ENCODE measurements around the gene AUTS2.

The AUTS2 gene

DNA sequence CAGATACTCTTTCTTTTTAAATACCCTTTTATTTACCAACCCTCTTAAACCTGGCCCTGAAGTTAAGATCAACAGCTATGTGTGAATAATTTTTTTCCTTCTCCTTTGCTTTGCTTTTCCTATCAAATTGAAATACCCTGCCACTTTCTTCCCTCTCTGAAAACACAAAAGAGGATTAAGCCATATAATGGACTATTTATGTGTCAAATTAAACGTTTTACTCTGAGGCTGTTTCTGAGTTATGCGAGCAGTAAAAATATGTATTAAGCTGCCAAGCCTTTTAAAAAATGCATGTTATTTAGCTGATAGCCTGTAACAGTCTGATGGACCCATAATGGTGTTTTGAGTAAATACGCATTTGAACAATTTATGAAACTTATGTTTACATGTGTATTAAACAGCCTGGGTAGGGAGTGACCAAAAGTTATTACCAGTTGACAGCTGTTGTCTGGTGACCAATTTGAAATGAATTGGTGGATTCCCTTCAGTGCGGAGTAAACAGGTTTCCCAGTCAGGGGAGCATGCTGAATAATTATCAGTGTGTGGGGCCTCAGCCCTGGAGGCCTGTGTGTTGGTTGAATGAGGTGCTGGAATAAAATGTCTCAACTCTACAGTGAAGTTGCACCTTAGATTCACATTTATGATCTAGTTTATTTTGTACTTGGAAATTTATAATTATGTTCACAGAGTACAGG is 89.6 kb downstream of the AUTS2 start:
- DNase-seq (ENCODE audit: low spot score), result no peak

DNA sequence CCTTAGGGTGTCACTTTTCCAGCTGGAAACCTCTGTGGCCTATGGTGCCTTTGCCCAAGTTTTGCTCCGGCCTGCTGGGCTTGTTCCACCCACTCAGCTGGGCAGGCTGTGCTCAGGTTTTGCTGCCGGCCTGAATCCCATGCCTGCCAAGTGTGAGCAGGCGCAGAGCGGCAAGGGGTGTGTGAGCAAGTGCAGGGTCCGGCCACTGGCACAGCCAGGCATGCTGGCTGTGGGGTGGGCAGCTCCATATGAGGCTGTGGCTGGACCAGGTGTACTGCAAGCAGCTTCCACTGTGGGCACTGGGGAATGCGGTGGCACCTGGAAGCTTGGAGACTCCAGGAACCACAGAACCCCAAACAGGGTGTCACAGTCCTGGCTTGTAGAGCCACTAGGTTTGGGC is 92.1 kb downstream of the AUTS2 start:
- DNase-seq (ENCODE audit: low spot score), result no peak

DNA sequence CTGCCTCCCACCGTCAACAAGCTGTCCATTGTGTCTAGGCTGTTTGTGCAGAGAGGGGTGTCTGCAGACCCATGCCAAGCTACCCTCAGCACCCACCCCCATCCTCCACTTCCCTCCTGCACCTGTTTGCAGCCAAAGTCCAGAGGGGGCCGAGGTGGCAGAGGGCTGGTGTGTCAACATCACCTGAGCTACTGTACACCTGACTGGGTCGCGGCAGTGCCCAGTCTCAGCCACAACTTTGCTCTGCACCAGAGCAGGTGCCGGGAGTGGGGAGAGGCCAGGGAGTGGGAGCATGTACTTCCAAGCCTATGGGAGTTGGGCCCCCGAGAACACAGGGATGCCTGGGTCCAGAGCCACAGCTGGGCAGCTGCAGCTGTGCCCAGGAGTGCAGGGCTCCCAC is 93.1 kb downstream of the AUTS2 start:
- DNase-seq (ENCODE audit: low spot score), result no peak

DNA sequence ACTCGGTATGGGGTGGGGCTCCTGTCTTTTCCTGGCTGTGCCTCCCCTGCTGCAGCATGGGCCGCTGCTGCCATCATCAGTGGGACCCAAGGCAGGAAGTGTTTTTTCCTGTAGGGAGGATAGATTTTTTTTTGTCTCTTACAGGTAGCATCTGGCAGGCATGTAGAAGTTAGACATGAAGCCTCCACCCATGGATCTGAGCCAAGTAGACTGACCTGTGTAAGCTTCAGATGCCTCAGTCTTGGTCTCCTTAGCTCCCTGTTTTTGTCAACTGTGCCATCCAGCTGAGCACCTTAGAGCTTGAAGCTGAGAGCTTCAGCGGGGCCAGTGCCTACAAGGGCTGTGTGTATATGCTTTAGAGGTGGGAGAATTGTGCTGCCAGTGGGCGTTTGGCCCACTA is 93.5 kb downstream of the AUTS2 start:
- DNase-seq (ENCODE audit: low spot score), result no peak

DNA sequence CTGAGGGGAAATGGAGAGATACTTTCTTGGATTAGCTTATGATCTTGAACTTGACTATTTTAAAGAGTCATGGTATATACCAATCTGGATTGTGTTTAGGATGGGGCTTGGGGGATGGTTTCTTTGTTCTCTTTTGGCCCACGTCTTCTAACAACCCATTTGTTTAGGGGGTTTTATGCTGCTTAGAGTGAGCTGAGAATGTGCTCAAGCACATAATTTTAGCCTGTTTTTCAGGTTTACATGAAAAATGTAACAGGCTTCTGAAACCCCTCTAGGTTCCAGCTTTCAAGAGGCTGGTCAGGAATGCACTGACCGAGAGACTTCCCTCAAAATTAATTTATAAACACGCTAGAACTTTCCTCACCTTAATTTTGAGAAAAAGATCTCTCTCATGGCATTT is 94.3 kb downstream of the AUTS2 start:
- no peak for DNase-seq (ENCODE audit: low spot score)

DNA sequence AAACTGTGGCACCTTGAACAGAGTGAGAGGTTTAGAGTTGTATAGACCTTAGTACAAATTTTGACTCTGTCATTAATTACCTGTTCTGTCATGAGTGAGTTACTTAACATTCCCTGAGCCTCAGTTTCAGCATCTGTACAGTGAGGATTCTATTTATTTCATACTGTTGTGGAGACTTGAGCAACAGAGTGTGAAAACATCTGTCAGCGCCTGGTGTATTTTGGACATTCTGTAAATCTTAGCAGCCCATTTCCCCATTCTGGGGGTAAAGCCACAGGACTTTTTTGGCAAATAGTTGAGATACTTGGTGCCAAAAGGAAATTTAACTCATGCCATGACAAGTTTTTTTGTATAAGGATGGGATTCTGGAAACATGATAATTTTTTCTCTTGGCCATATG is 94.8 kb downstream of the AUTS2 start:
- no peak for DNase-seq (ENCODE audit: low spot score)

DNA sequence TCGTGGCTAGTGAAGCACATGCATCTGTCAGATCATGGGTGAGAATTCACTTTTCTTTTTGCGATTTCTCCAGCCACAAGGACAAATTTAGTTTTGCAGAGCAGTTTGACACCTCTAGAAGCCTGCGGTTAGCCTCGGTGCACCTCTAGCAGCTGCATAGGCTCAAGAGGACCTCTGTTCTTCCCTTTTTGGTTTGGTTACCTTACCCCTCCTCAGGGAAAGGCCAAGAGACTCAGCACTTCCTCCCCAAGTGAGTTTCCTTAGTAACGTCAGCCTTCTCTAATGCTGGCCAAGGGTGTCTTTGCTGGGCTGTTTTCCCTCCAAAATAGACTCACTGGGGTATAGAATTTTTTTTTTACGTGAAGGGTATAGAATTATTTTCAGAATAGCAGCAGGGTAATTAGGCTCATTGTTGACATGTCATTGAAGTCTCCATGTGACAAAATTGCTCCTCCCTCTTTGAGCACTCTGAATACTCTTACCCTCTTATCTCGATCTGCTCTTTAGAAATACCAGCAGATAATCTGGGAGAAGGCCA is 97.8 kb downstream of the AUTS2 start:
- no peak for DNase-seq (ENCODE audit: low spot score)

DNA sequence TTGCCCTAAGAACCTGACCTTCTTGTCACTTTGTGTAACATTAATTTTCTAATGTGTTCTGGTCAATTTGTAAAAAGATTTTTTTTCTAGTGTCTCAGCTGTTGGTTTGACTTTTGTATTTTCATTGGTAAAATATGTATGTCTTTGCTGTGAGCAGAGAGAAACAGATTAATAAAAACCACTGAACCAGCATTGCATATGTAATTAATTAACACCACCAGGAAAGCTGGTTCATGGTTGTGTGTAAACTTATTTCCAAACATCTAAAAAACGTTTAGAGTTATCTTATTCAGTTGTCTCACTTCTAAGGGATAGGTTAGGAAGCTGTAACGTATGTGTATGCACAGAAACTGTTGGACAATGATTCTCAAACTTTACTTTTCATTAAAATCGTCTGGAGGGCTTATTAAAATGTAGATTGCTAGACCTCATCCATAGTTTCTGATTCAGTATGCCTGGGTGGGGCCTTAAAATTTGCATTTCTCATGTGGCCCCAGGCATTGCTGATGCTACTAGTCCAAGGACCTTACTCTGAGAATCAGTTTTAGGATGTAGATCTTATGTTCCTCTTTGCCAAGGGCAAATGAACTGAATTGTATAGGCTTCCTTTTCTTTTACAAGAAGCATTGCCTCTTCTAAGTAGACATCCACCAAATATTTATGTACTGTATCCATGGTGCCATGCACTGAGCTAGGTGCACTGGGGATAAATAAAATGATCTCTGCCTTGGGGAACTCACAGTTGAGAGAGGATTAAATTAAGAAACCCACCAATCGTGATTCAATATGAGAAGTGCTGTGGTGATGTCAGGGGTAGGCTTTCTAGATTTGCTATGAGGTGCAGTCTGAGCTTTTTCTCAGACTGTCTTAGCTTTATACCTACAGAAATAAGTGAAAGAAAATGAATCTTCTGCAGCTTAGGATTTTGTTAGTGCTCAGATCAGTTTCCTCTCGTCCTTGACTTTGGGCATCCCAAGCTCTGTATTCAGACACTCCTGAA is 98.7 kb downstream of the AUTS2 start:
- no peak for DNase-seq (ENCODE audit: low spot score)

DNA sequence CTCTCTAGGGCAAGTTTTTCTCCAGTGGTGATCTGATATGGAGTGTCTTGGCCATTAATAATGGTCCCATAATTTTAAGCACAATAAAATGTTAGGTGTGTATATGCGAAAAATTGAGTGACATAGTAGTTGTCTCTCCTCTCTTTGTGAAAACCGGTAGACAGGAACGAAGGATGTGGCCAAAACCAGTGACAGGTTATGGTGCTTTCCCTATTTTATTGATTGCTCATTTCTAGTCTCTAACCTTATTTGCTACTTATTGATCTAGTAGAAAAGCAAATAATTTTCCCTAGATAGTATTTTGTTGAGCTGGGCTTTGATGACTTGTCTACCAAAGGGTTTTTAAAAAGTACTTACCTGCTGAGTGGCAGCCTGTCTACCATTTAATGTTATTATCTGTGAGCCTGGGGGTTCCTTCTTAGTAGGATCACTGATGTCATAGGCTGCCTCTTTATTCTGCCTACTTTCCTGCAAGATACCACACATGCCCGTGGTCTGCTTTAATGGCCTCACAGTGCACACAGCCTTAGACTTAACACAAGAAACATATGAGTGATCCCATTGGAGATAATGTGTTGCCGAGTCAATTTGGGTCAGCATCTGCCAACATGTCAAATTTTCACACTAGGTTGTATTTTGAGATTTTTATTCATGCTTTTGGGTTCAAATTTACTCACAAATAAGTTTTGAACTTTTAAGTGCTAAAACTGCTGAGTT is 100.0 kb downstream of the AUTS2 start:
- no peak for DNase-seq (ENCODE audit: low spot score)

DNA sequence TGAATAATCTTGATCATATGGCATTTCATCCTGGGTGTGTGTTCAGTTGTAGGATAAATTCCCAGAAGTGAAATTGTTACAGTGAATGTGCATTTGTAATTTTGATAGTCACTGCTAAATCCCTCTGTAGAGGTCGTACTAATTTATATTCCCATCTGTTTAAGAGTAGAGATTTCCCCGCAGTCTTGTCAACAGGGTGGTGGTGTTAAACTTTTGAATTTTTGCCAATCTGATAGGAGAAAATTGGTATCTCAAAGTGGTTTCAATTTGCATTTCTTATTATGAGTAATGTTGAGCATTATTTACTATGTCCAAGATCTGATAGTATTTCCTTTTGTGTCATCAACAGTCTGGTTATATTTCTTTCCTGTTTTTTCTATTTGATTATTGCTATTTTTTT is 101.7 kb downstream of the AUTS2 start:
- DNase-seq (ENCODE audit: low spot score), result no peak

DNA sequence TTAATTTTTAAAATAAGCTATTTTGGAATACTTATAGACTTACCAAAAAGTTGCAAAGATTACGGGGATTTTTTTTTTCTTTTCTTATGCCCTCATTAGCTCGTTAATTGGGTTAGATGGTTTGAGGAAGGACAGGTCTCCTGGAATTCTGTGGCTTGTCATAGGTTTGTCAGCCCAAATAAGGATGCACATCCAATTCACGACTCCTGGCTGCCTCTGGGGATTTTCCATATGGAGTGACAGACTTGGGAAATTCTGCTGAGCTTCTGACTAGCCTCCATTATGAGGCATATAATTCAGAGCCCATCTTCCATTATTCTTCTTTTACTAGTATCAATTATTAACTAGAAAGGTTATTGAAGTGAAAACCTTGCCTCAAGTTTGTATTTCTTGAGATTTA is 102.1 kb downstream of the AUTS2 start:
- DNase-seq (ENCODE audit: low spot score), result no peak

DNA sequence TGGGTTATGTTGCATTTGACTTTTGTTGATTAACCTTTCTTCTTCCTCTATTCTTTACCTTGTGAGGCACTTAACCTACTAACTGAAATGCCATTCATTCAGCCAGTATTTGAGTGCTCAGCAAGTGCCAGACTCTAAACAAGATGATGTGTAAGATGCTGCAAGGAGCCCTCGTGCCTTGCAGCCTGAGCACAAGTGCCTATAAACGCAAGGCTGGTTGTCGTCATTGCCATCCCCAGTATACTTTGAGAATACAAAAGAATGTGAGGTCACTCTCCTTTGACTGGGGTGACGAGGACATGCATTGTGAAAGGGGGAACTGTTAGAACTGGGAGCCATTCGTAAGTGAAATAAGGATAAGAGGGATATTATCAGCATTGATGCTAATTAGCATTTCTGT is 103.0 kb downstream of the AUTS2 start:
- no peak for DNase-seq (ENCODE audit: low spot score)

DNA sequence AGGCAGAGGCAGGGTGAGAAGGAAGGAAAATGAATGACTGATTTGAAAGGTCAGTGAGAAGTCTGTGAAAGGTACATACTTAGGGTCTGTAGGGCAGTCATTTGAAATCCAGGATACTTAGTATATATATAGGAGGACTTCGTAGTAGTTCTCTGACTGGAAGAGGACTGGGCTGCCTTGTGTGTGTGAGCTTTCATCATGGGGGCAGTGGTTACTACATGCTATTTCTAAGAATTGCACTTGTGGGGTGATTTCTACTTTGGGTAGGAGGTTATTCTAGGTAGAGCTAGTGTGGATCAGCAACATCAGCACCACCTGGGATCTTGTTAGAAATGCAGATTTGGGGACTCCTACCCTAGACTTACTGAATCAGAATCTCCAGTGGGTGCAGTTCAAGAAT is 104.1 kb downstream of the AUTS2 start:
- DNase-seq (ENCODE audit: low spot score), result no peak

DNA sequence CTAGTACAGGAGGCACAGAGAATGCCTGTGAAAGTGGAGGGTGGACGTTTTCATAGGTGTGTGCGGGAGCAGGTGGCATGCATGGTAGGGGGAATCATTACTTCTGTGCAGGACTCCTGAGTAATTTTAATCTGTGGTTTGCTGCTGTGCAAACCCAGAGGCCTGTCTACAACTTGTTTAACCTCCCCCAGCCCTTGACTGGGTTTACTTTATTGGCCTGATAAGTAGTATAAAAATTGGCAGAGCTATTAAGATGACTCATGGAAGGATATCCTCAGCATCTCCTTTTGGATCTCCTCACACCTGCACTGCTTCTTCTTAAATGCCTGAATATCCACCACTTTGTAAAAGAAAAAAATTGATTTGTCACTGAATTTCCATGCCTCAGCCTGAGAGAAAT is 104.8 kb downstream of the AUTS2 start:
- no peak for DNase-seq (ENCODE audit: low spot score)

DNA sequence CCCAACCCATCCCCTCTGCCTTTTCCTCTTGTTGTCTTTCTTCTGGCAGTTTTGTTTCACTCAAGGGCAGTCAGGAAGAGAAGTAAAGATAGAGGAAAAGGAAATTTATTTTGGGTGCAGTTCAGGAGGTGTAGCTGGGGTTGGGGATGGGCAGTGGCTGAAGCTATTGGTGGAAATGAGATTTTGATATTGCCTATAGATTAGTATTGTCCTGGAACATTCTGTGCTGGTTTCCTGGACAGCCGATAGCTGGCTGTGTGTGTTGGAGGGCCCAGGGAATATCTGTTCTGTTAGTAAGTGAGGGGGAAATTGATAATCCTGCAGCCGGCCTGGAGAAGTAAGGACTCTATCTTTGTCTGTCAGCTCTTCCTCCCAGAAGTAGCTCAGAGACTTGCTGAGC is 107.8 kb downstream of the AUTS2 start:
- DNase-seq (ENCODE audit: low spot score), result no peak

DNA sequence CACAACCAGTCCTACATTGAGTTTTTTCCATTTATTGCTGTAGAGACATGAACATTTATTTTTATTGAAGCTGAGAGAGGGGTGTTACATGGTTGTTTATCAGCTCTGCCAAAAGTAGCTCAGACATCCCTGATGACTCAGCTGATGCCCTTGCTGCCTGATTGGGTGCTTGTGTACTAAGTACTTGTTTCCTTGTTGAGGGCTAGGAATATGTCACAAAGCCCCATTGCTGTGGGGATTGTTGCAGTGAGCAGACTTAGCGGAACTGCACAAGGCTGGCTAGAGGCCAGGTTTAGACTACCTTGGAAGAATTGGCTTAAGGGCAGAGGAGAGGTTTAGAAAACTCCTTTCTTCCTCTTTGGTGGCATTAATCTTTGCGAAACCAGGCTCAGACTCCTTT is 110.6 kb downstream of the AUTS2 start:
- peak; percentile 1 for DNase-seq (ENCODE audit: low spot score)

DNA sequence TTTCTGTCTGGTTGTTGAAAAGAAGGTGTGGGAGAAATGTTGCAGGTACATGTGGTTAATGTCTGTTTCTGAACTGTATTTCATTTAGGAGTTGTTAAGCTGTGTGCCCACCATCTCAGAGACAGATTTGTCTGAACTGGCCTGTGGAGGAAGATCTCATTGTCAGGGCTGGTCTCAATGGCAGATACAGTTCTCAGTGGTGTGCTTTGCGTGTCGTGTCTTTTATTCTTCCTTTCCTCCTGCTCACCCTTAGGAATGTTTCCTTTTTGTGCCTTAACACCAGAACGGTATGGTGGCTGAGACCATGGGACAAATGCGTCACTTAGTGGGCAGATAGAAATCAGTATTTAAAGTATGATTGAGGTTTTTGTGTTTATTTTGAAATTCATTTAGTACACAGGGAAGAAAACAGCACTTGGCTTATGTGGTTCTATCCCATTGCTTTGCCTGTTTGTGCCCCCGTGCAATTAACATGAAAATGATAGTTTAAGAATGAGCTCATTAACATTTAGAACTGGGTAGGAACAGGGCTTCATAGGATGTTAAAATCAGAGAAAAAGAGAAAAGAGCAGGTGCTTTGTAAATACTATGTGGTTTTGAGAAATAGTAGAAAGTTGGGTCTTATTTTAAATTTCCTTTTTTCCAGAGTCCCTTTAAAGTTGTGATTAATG is 112.6 kb downstream of the AUTS2 start:
- DNase-seq (ENCODE audit: low spot score), result no peak

DNA sequence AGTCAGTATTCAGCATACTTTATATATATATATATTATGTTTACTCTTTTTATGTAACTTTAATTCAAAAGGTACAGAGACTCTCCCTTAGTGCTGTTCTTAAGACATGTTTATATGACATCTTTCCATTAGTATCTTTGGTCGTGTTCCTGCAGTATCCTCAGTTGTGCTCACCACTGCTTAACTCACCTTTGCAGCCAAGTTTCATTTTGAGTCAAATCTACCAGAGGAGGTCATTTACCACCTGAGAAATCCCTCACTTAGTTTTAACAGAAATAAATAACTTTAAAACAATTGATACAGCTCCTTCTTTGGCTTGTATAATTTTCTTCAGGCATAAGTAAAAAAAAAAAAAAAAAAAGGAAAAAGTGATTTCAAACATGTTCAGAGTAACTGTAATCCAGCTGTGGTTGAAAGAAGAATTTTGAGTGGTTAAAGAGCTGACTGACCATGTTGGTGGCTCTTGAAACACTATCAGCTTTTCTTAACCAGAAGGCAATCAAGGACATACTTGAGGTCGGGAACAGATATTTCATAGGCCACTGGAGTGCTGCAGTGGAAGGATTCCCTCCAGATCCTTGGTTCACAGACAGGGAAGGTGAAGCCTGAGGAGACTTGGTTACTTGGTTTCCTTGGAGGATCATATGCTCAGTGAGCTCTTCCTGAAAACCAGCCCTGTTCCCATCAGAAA is 116.8 kb downstream of the AUTS2 start:
- DNase-seq (ENCODE audit: low spot score), result no peak

DNA sequence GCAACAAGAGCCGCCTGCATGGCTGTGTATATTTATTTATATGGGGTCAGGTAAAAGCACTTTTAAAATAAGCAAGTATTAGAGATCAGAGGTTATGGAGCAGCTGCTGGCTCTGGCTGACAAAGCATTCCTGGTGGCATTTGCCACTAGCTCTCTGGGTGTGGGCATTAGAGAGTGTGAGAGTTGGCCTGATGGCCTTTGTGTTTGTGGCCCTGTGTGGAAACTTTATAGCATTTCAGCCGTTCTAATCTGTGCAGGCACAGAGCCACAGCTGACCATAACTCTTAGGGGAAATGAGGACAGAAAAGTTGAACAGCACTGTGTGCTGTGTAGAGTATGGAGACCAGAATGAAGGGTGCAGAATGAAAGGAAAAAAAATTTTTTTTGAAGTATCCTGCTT is 118.9 kb downstream of the AUTS2 start:
- no peak for DNase-seq (ENCODE audit: low spot score)

DNA sequence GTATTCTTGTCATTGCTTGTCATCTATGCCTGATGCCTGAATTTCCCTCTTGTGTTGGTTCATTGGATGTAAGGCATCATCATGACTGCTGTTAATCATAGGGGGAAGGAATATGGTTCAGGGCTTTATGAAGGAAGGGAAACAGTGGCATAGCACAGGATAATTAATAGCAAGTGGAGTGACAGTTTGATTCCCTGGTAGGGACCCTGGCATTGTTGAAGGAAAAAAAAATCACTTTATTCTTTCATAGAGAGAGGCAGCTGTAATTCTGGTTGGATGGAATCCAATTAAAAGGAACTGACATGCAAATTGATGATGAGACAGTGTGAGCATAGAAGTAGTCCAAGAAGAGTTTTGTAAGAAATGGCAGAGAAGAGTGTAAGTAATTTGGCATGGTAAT is 121.4 kb downstream of the AUTS2 start:
- no peak for DNase-seq (ENCODE audit: low spot score)

DNA sequence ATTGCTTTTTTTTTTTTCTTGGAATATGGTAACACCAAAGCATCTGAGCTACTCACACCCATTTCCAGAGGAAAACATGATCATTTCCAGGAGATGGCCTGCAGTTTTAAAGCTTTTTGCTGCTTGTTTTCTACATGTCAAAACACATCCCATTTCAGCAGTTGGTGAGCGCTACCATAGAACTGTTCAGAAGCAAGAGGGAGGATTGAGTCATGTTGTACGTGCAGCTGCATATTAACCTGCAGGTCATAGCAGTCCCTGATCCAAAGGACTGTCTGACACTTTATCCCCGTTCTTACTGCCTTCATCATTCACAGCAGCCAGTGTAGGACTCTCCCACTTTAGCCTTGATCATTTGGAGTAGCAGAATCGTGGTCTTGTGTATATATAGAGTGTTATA is 124.6 kb downstream of the AUTS2 start:
- DNase-seq (ENCODE audit: low spot score), result no peak
